ENCODE data around the gene NFKBIL1. TPM values are rescaled to one million over a fixed set of nuclear protein-coding genes. Genes with fewer than 3 reads are reported as not detected.

NFKBIL1 gene
- total RNA-seq, 3 donors from 2014 or later (not counting 1 experiment from before 2014, with no cell fraction given), result 8.1 to 10.9 (median 10.7) TPM

DNA sequence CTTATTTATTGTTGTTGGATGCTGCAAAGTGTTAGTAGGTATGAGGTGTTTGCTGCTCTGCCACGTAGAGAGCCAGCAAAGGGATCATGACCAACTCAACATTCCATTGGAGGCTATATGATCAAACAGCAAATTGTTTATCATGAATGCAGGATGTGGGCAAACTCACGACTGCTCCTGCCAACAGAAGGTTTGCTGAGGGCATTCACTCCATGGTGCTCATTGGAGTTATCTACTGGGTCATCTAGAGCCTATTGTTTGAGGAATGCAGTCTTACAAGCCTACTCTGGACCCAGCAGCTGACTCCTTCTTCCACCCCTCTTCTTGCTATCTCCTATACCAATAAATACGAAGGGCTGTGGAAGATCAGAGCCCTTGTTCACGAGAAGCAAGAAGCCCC is 37.4 kb upstream of the NFKBIL1 start:
- DNase-seq (no peak), ATAC-seq (no peak)
- H3K4me3 Mint-ChIP-seq, result no peak overlapping the region
- H3K4me1 ChIP-seq (ENCODE audit: control insufficient read depth, insufficient read depth, low read length), result no peaks in the 10 kb centered on the region
- WGBS (ENCODE audit: insufficient coverage), result 86% methylated on average over 4 of the region's 4 CpGs
- intact Hi-C loops (cut with micrococcal nuclease), result no loop called here
- no peak overlapping the region for H3K27ac ChIP-seq (ENCODE audit: low read length)
- no peak overlapping the region for H3K27ac Mint-ChIP-seq
- H3K9me3 ChIP-seq (ENCODE audit: control insufficient read depth, insufficient read depth, low read length), result no peaks in the 10 kb centered on the region
- no peaks in the 10 kb centered on the region for H3K9me3 Mint-ChIP-seq
- H3K36me3 Mint-ChIP-seq, result no peaks in the 10 kb centered on the region
- peaks cover 0 to 9% of the 10 kb centered on the region in 2 donors for H3K4me1 Mint-ChIP-seq
- TF ChIP-seq, protein P1, sequence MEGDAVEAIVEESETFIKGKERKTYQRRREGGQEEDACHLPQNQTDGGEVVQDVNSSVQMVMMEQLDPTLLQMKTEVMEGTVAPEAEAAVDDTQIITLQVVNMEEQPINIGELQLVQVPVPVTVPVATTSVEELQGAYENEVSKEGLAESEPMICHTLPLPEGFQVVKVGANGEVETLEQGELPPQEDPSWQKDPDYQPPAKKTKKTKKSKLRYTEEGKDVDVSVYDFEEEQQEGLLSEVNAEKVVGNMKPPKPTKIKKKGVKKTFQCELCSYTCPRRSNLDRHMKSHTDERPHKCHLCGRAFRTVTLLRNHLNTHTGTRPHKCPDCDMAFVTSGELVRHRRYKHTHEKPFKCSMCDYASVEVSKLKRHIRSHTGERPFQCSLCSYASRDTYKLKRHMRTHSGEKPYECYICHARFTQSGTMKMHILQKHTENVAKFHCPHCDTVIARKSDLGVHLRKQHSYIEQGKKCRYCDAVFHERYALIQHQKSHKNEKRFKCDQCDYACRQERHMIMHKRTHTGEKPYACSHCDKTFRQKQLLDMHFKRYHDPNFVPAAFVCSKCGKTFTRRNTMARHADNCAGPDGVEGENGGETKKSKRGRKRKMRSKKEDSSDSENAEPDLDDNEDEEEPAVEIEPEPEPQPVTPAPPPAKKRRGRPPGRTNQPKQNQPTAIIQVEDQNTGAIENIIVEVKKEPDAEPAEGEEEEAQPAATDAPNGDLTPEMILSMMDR (IDR thresholded peaks at IDR 0.05), result no peak
- peaks cover 53% of the 10 kb centered on the region for H3K36me3 ChIP-seq (ENCODE audit: control insufficient read depth, insufficient read depth, low read length)
- no peak overlapping the region for H3K4me3 ChIP-seq (ENCODE audit: low read length)
- H3K27me3 ChIP-seq (ENCODE audit: control insufficient read depth, insufficient read depth, low read length), result no peaks in the 10 kb centered on the region
- no peaks in the 10 kb centered on the region for H3K27me3 Mint-ChIP-seq (ENCODE audit: low read depth in 2 of 2)

DNA sequence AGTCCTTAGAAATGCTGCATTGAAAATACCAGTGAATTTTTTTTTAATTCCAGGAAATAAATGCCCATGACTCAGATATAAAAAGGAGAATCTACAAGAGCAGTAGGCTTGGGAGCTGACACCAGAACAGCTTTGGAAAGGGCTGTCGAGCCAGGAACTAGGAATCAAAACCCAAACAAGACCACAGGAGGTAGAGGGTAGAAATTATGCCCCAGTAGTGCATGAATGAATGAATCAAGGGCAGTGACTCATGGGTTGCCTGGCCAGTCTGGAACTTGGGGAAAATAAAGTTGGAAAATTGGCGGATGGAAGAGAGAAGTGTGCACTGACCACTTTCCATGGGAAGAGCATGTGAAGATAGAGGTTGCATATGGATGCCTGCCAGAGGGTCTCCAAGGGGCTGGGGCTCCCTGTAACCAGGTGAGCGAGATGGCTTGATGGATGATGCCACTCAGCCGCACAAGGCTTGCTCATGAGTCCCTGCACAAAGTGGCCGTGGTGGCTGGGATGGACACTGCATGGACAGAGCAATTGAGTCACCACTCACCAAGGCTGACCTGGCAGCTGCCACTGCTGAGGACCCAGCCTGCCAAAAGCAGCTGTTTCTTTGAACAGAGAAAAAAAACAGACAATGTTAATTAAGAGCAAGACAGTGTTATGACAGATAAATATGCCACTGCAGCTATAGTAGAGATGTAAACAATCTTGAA is 33.8 kb upstream of the NFKBIL1 start:
- peaks cover 2% of the 10 kb centered on the region for H3K27me3 ChIP-seq (ENCODE audit: control insufficient read depth, insufficient read depth, low read length)

DNA sequence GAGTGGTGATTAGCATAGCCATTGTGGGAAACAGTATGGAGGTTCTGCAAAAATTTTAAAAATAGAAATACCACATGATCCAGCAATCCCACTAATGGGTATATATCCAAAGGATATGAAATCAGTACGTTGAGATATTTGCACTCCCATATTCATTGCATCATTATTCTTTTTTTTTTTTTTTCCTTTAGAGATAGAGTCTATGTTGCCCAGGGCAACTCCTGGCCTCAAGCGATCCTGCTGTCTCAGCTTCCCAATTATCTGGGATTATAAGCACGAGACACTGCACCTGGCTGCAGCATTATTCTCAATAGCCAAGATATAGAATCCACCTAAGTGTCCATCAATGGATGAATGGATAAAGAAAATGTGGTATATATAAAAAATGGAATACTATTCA is 25.6 kb upstream of the NFKBIL1 start:
- Mint-ChIP-seq H3K4me3 (no peak overlapping the region), H3K9me3 (no peaks in the 10 kb centered on the region), H3K36me3 (no peaks in the 10 kb centered on the region), H3K27ac (no peak overlapping the region), H3K27me3 (ENCODE audit: low read depth in 2 of 2) (no peaks in the 10 kb centered on the region), H3K4me1 (no peaks in the 10 kb centered on the region)
- ATAC-seq (no peak), DNase-seq (no peak)
- Histone ChIP-seq H3K4me3 (ENCODE audit: low read length) (no peak overlapping the region), H3K27me3 (ENCODE audit: control insufficient read depth, insufficient read depth, low read length) (peaks cover 4% of the 10 kb centered on the region), H3K36me3 (ENCODE audit: control insufficient read depth, insufficient read depth, low read length) (no peaks in the 10 kb centered on the region), H3K4me1 (ENCODE audit: control insufficient read depth, insufficient read depth, low read length) (no peaks in the 10 kb centered on the region), H3K9me3 (ENCODE audit: control insufficient read depth, insufficient read depth, low read length) (no peaks in the 10 kb centered on the region), H3K27ac (ENCODE audit: low read length) (no peak overlapping the region)
- intact Hi-C loops (cut with micrococcal nuclease), result no loop called here
- TF ChIP-seq, protein P1 (IDR thresholded peaks at IDR 0.05), result no peak
- WGBS (ENCODE audit: insufficient coverage), result 86% methylated on average over 3 of the region's 3 CpGs

More for the DNA sequence above, 33.8 kb upstream of the NFKBIL1 start:
- no peaks in the 10 kb centered on the region for H3K4me1 ChIP-seq (ENCODE audit: control insufficient read depth, insufficient read depth, low read length)
- DNase-seq (no peak), ATAC-seq (no peak)
- no peaks in the 10 kb centered on the region for H3K9me3 Mint-ChIP-seq
- peaks cover 20% of the 10 kb centered on the region for H3K36me3 ChIP-seq (ENCODE audit: control insufficient read depth, insufficient read depth, low read length)
- H3K36me3 Mint-ChIP-seq, result no peaks in the 10 kb centered on the region
- H3K27me3 Mint-ChIP-seq (ENCODE audit: low read depth in 2 of 2), result no peaks in the 10 kb centered on the region
- peak overlapping the region in 1 of 2 donors; percentile 25 for H3K27ac Mint-ChIP-seq
- TF ChIP-seq, protein P1 (IDR thresholded peaks at IDR 0.05), result no peak
- no peak overlapping the region for H3K4me3 ChIP-seq (ENCODE audit: low read length)
- no peaks in the 10 kb centered on the region for H3K9me3 ChIP-seq (ENCODE audit: control insufficient read depth, insufficient read depth, low read length)
- WGBS (ENCODE audit: insufficient coverage), result 96% methylated on average over 4 of the region's 5 CpGs
- H3K27ac ChIP-seq (ENCODE audit: low read length), result no peak overlapping the region
- no peaks in the 10 kb centered on the region for H3K4me1 Mint-ChIP-seq
- H3K4me3 Mint-ChIP-seq, result no peak overlapping the region
- intact Hi-C loops (cut with micrococcal nuclease), result no loop called here

DNA sequence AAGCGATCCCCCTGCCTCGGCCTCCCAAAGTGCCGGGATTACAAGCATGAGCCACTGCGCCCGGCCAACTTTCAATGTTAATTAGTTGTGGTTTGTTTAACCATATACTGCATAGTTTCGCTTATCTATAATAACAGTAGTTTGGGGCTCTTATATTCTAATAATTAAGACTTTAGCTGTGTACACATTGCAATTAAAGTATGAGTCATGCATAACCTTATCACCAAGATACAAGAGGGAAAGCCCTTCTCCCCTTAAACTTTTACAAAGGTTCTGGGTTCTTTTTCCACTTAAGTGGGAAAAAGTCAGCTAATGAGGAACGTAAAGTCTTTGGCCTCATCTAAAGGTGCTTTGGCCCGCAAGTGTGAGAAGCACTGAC is 21.9 kb upstream of the NFKBIL1 start:
- no peak overlapping the region for H3K4me3 Mint-ChIP-seq
- ATAC-seq (no peak), DNase-seq (no peak)
- Histone ChIP-seq H3K4me3 (ENCODE audit: low read length) (no peak overlapping the region), H3K27me3 (ENCODE audit: control insufficient read depth, insufficient read depth, low read length) (no peaks in the 10 kb centered on the region), H3K9me3 (ENCODE audit: control insufficient read depth, insufficient read depth, low read length) (no peaks in the 10 kb centered on the region), H3K4me1 (ENCODE audit: control insufficient read depth, insufficient read depth, low read length) (no peaks in the 10 kb centered on the region), H3K36me3 (ENCODE audit: control insufficient read depth, insufficient read depth, low read length) (peaks cover 11% of the 10 kb centered on the region), H3K27ac (ENCODE audit: low read length) (no peak overlapping the region)
- WGBS (ENCODE audit: insufficient coverage), result 84% methylated on average over 7 of the region's 8 CpGs
- TF ChIP-seq, protein P1 (IDR thresholded peaks at IDR 0.05), result no peak
- intact Hi-C loops (cut with micrococcal nuclease), result no loop called here
- no peaks in the 10 kb centered on the region for H3K27me3 Mint-ChIP-seq (ENCODE audit: low read depth in 2 of 2)
- H3K4me1 Mint-ChIP-seq, result peaks cover 1 to 6% of the 10 kb centered on the region in 2 donors
- H3K27ac Mint-ChIP-seq, result no peak overlapping the region
- no peaks in the 10 kb centered on the region for H3K9me3 Mint-ChIP-seq
- H3K36me3 Mint-ChIP-seq, result peaks cover 3% of the 10 kb centered on the region

All from natural killer cell (primary cell).